Neutrophil (primary cell): ENCODE measurements around the gene IL27RA.

Experiments used
- H3K27ac ChIP-seq: fragments of 200-600 bp; sonication (generic); 2 replicates; pipeline ENCODE4 v1.5.1; 2016; ENCODE audit warnings: mild to moderate bottlenecking, moderate library complexity
- H3K27me3 ChIP-seq: fragments of 200-600 bp; sonication (generic); 2 replicates; pipeline ENCODE4 v1.6.0; 2016; ENCODE audit warnings: mild to moderate bottlenecking
- H3K36me3 ChIP-seq: fragments of 200-600 bp; sonication (generic); 2 replicates; pipeline ENCODE4 v1.5.1; 2017
- H3K4me1 ChIP-seq, 2 experiments: fragments of 200-600 bp in 1 of 2; sonication (generic) in 1 of 2; 1 replicate in 1 of 2; 2 replicates in 1 of 2; pipeline versions ENCODE4 v1.5.1 to v1.6.1; 2013 to 2016; ENCODE audit warnings: low read depth in 1 of 2, low read length in 1 of 2, mild to moderate bottlenecking in 1 of 2, moderate library complexity in 1 of 2; ENCODE audit not compliant: control insufficient read depth in 1 of 2, insufficient read depth in 1 of 2
- H3K4me3 ChIP-seq, 2 experiments: fragments of 200-600 bp in 1 of 2; sonication (generic) in 1 of 2; 1 replicate in 1 of 2; 2 replicates in 1 of 2; pipeline ENCODE4 v1.5.1; 2013 to 2016; ENCODE audit warnings: low read depth in 1 of 2, low read length in 1 of 2, mild to moderate bottlenecking in 1 of 2, moderate library complexity in 1 of 2
- H3K9me3 ChIP-seq: fragments of 200-600 bp; sonication (generic); 2 replicates; pipeline ENCODE4 v1.5.1; 2016
- CTCF ChIP-seq: fragments of 200-600 bp; sonication (generic); IDR thresholded peaks from 2 replicates; pipeline ENCODE4 v1.5.1; 2016; ENCODE audit warnings: antibody characterized with exemption

Gene IL27RA

GRCh38 chr19:13996928-13997630 is 34.5 kb upstream of the IL27RA start:
- TF ChIP-seq CTCF: no peak

GRCh38 chr19:13997631-13997962 is 34.0 kb upstream of the IL27RA start:
- H3K9me3 ChIP-seq: no peaks in the 10 kb centered on the region
- no peaks in the 10 kb centered on the region for H3K27me3 ChIP-seq
- H3K4me1 ChIP-seq: no peaks in the 10 kb centered on the region
- H3K36me3 ChIP-seq: peaks cover 26% of the 10 kb centered on the region
- no peak overlapping the region for H3K4me3 ChIP-seq
- no peak overlapping the region for H3K27ac ChIP-seq
- no peak for TF ChIP-seq CTCF

More at GRCh38 chr19:13996928-13997630, 34.5 kb upstream of the IL27RA start:
- no peaks in the 10 kb centered on the region for H3K4me1 ChIP-seq
- H3K9me3 ChIP-seq: no peaks in the 10 kb centered on the region
- no peak overlapping the region for H3K4me3 ChIP-seq
- peaks cover 31% of the 10 kb centered on the region for H3K36me3 ChIP-seq
- no peak overlapping the region for H3K27ac ChIP-seq
- no peaks in the 10 kb centered on the region for H3K27me3 ChIP-seq

GRCh38 chr19:13998426-13998825 is 33.1 kb upstream of the IL27RA start:
- TF ChIP-seq CTCF: no peak
- peaks cover 18% of the 10 kb centered on the region for H3K36me3 ChIP-seq
- H3K4me1 ChIP-seq: no peaks in the 10 kb centered on the region
- H3K27ac ChIP-seq: no peak overlapping the region
- H3K9me3 ChIP-seq: no peaks in the 10 kb centered on the region
- H3K4me3 ChIP-seq: no peak overlapping the region
- H3K27me3 ChIP-seq: no peaks in the 10 kb centered on the region

- no peaks in the 10 kb centered on the region for H3K9me3 ChIP-seq
- no peak for TF ChIP-seq CTCF
- no peak overlapping the region for H3K27ac ChIP-seq
- peaks cover 16% of the 10 kb centered on the region for H3K36me3 ChIP-seq
- no peaks in the 10 kb centered on the region for H3K4me1 ChIP-seq
- no peaks in the 10 kb centered on the region for H3K27me3 ChIP-seq
- H3K4me3 ChIP-seq: no peak overlapping the region
Observed at GRCh38 chr19:13999085-13999484, 32.5 kb upstream of the IL27RA start.

GRCh38 chr19:14000691-14001375 is 30.7 kb upstream of the IL27RA start:
- Histone ChIP-seq H3K36me3 (peaks cover 12% of the 10 kb centered on the region), H3K27ac (no peak overlapping the region), H3K4me1 (peaks cover 8 to 13% of the 10 kb centered on the region in 2 experiments), H3K9me3 (no peaks in the 10 kb centered on the region), H3K27me3 (no peaks in the 10 kb centered on the region), H3K4me3 (no peak overlapping the region)
- TF ChIP-seq CTCF: no peak
